ENCODE results near the gene FAHD1.

FAHD1 gene

DNA sequence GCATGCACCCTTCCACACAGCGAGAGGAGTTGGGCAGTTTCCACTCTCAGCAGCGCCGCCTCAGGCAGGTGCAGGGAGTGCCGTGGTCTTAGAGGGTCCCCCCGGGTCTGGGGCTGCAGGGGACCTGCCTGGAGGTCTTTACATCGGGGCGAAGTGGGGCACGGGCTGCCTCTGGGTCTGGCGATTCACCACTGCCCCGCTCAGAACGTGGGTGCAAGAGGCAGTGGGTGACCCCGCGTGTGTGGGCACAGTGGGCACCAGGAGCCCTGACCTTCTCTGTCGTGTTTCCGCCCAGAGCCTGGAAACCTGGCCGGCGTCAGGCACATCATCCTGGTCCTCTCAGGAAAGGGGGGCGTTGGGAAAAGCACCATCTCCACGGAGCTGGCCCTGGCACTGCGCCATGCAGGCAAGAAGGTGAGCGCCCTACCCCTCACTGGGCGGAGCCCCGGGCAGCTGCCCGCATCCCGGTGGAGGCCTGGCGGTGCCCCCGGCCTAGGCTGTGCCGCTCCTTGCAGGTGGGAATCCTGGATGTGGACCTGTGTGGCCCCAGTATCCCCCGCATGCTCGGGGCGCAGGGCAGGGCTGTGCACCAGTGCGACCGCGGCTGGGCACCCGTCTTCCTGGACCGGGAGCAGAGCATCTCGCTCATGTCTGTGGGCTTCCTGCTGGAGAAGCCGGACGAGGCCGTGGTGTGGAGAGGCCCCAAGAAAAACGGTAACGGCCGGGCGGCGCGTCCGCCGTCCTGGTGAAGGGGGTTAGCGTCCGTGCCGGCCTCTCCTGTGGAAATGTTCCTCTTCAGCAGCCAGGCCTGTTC, 40.6 kb upstream of the FAHD1 start:
- H3K4me1 Mint-ChIP-seq: peaks cover 20% of the 10 kb centered on the region
- ATAC-seq: no peak
- no peak overlapping the region for H3K27ac Mint-ChIP-seq
- H3K9me3 Mint-ChIP-seq: no peaks in the 10 kb centered on the region
- peaks cover 39% of the 10 kb centered on the region for H3K36me3 Mint-ChIP-seq
- no peak overlapping the region for H3K4me3 Mint-ChIP-seq
- no peak for DNase-seq (ENCODE audit: low spot score in 2 of 2)

- no peak overlapping the region for H3K4me3 Mint-ChIP-seq
- ATAC-seq: no peak
- no peak overlapping the region for H3K27ac Mint-ChIP-seq
- no peak for DNase-seq (ENCODE audit: low spot score in 2 of 2)
- H3K36me3 Mint-ChIP-seq: peaks cover 33% of the 10 kb centered on the region
- no peaks in the 10 kb centered on the region for H3K9me3 Mint-ChIP-seq
- H3K4me1 Mint-ChIP-seq: peaks cover 15% of the 10 kb centered on the region
These were observed 40.0 kb upstream of the FAHD1 start for GRCh38 chr16:1787056-1787321.

DNA sequence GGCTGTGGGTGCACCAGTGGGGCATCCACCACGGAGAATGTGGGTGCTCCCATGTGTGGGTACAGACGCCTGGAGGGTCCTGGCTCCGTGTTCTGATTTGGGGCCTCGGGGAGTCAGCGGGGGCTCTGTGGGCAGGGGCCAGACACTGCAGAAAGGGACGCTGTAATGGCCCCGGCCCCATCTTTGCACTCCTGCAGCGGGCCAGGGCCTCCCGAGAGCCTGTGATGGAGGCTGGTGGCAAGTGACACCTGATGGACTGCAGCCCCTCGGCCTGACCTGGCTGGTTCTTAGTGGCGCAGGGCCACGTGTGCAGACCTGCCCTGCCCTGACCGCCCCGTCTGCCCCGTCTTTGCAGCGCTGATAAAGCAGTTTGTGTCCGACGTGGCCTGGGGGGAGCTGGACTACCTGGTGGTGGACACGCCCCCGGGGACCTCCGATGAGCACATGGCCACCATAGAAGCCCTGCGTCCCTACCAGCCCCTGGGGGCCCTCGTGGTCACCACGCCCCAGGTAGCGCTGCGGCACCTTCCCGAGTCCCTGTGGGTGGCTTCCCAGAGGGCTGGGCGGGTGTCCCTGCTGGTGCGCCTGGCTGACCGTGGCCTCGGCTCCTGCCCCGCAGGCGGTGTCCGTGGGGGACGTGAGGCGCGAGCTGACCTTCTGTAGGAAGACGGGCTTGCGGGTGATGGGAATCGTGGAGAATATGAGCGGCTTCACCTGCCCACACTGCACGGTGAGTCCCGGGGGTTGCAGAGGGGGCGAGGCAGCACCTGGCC, 39.5 kb upstream of the FAHD1 start:
- DNase-seq (ENCODE audit: low spot score in 2 of 2) (no peak), ATAC-seq (no peak)
- Mint-ChIP-seq H3K4me3 (no peak overlapping the region), H3K27ac (no peak overlapping the region), H3K4me1 (peaks cover 15% of the 10 kb centered on the region), H3K9me3 (no peaks in the 10 kb centered on the region), H3K36me3 (peaks cover 28% of the 10 kb centered on the region)

DNA sequence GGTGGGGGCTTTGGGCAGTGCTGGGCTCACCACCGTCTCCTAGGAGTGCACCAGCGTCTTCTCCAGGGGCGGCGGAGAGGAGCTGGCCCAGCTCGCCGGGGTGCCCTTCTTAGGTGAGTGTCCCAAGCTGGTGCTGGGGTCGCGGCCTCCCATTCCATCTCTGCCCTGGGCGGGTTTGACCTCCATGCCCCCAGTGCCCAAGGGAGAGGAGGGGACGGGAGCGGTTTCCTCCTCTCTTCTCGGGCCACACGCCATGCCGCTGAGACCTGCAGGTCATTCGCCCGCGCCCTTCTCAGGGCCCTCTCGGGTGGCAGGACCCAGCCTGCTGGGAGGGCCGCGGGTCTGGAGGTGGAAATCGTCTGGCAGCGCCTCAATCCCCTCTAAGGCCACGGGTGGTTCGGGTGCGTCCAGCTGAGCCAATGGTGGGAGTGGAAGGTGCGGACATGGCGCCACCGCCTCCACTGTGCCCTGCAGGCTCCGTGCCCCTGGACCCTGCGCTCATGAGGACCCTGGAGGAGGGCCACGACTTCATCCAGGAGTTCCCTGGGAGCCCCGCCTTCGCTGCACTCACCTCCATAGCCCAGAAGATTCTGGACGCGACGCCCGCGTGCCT, 38.8 kb upstream of the FAHD1 start:
- Mint-ChIP-seq H3K9me3 (no peaks in the 10 kb centered on the region), H3K4me3 (no peak overlapping the region), H3K36me3 (peaks cover 24% of the 10 kb centered on the region), H3K4me1 (peaks cover 15% of the 10 kb centered on the region), H3K27ac (no peak overlapping the region)
- DNase-seq (ENCODE audit: low spot score in 2 of 2) (no peak), ATAC-seq (no peak)

GRCh38 chr16:1788708-1789100, 38.3 kb upstream of the FAHD1 start:
- Mint-ChIP-seq H3K27ac (peak overlapping the region; percentile 64), H3K36me3 (peaks cover 24% of the 10 kb centered on the region)
- ATAC-seq: no peak

GRCh38 chr16:1789643-1790045, 37.4 kb upstream of the FAHD1 start:
- peaks cover 15% of the 10 kb centered on the region for H3K4me1 Mint-ChIP-seq
- ATAC-seq (no peak), DNase-seq (ENCODE audit: low spot score in 2 of 2) (peak in 1 of 2 donors; percentile 48)
- no peak overlapping the region for H3K4me3 Mint-ChIP-seq
- no peak overlapping the region for H3K27ac Mint-ChIP-seq
- peaks cover 24% of the 10 kb centered on the region for H3K36me3 Mint-ChIP-seq
- H3K9me3 Mint-ChIP-seq: no peaks in the 10 kb centered on the region

More at GRCh38 chr16:1788708-1789100, 38.3 kb upstream of the FAHD1 start:
- Mint-ChIP-seq H3K9me3 (no peaks in the 10 kb centered on the region), H3K4me1 (peaks cover 15% of the 10 kb centered on the region), H3K4me3 (no peak overlapping the region)
- no peak for DNase-seq (ENCODE audit: low spot score in 2 of 2)

DNA sequence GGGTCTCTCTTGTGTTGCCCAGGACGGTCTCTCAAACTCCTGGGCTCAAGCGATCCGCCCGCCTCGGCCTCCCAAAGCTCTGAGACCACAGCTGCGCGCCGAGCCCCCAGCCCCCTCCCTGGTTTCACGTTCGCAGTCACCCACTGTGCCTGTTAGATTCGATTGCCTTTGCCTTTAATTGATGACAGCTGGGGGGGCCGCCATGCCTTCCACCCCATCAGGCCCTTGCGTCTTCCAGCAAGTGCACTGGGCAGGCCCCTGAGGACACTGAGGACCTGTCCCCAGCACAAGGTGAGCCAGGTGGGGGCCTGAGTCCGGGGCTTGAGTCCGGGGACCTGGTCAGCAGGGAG, 36.8 kb upstream of the FAHD1 start:
- Mint-ChIP-seq H3K36me3 (peaks cover 19% of the 10 kb centered on the region), H3K9me3 (no peaks in the 10 kb centered on the region), H3K27ac (no peak overlapping the region), H3K4me1 (peaks cover 11% of the 10 kb centered on the region), H3K4me3 (no peak overlapping the region)
- ATAC-seq: no peak
- DNase-seq (ENCODE audit: low spot score in 2 of 2): no peak

DNA sequence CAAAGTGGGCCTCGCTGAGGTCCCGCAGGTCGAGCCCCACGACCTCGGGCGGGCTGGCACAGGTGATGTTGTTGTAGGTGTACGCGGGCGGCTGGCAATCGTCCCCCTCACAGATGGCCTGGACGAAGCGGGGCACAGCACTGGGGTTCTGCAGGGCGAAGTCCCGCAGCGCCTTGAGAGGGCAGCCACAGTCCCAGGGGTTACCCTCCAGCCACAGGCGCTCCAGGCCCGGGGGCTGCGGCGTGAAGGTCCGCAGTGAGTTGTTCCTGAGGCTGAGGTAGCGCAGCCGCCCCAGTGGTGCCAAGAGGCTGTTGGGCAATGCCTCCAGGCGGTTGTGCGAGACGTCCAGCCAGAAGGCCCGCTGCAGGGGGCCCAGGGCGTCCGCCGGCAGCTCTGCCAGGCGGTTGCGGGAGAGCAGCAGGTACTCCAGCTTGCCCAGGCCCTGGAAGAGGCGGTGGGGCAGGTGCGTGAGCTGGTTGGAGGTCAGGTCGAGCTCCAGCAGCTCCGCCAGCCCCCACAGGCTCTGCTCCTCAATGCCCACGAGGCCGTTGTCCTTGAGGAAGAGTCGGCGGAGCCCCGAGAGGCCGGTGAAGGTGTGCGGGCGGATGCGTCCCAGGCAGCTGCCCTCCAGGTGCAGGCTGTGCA, 36.3 kb upstream of the FAHD1 start:
- Mint-ChIP-seq H3K27ac (no peak overlapping the region), H3K36me3 (peaks cover 14% of the 10 kb centered on the region), H3K9me3 (no peaks in the 10 kb centered on the region), H3K4me3 (no peak overlapping the region), H3K4me1 (peaks cover 6% of the 10 kb centered on the region)
- DNase-seq (ENCODE audit: low spot score in 2 of 2): no peak
- no peak for ATAC-seq

- Mint-ChIP-seq H3K27ac (no peak overlapping the region), H3K4me3 (no peak overlapping the region), H3K4me1 (peaks cover 6% of the 10 kb centered on the region), H3K9me3 (no peaks in the 10 kb centered on the region), H3K36me3 (peaks cover 13% of the 10 kb centered on the region)
- DNase-seq (ENCODE audit: low spot score in 2 of 2) (peak in 1 of 2 donors; percentile 47), ATAC-seq (no peak)
These were observed 35.6 kb upstream of the FAHD1 start for GRCh38 chr16:1791256-1791942.

DNA sequence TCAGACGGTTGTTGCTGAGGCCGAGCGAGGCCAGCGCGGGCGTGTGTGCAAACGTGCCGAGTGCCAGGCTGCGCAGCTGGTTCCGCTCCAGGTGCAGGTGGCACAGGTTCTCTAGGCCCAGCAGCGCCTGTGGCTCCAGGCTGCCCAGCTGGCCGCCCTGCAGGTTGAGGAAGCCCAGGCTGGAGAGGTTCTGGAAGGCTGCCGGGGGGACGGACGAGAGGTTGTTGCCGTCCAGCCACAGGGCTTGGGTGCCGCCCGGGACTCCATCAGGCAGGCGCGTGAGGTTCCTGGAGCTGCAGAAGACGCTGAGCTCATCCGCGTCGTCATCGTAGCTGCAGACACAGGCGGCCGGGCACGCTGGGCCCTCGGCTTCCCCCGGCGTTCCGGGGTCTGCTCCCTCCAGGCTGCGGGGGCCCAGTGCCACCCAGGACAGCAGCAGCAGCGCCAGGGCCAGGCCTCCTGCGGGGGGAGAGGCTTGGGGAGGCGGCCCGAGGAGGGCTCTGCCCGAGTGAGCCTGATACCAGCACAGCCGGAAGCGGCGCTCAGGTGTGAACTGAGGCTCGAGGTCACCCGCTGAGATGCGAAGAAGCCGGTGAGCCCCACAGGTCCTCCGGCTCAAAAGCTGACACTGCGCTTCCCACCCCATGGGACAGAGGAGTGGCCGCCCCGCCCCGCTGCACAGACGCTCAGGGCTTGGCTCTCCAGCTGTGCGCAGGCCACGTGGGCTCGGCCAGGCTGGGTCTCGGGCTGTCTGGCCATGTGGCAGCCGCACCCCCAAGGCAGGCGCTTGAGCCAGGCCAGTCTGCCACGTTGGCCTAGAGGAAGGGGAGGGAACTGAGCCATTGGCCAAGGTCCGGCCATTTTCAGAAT, 34.8 kb upstream of the FAHD1 start:
- Mint-ChIP-seq H3K4me1 (peaks cover 6% of the 10 kb centered on the region), H3K36me3 (peaks cover 13% of the 10 kb centered on the region), H3K4me3 (no peak overlapping the region), H3K27ac (no peak overlapping the region), H3K9me3 (peaks cover 1% of the 10 kb centered on the region)
- DNase-seq (ENCODE audit: low spot score in 2 of 2) (no peak), ATAC-seq (no peak)

GRCh38 chr16:1792836-1793577, 34.0 kb upstream of the FAHD1 start:
- ATAC-seq (no peak), DNase-seq (ENCODE audit: low spot score in 2 of 2) (peak in 1 of 2 donors; percentile 47)
- Mint-ChIP-seq H3K36me3 (peaks cover 13% of the 10 kb centered on the region), H3K4me1 (peaks cover 6% of the 10 kb centered on the region), H3K27ac (no peak overlapping the region), H3K4me3 (no peak overlapping the region), H3K9me3 (peaks cover 3% of the 10 kb centered on the region)

- ATAC-seq (peak; percentile 11), DNase-seq (ENCODE audit: low spot score in 2 of 2) (no peak)
- H3K36me3 Mint-ChIP-seq: peaks cover 12% of the 10 kb centered on the region
- H3K9me3 Mint-ChIP-seq: peaks cover 3% of the 10 kb centered on the region
- H3K4me1 Mint-ChIP-seq: peaks cover 5% of the 10 kb centered on the region
- H3K4me3 Mint-ChIP-seq: no peak within 1 kb of the TSS
- H3K27ac Mint-ChIP-seq: no peak within 1 kb of the TSS
These were observed 33.3 kb upstream of the FAHD1 start, which contains the start of gene IGFALS for GRCh38 chr16:1793578-1794220. TSS of gene IGFALS (minus strand) at chr16:1793705. CDS start at chr16:1793652, 53 bp downstream.

GRCh38 chr16:1794221-1794871, 32.7 kb upstream of the FAHD1 start:
- Mint-ChIP-seq H3K27ac (no peak overlapping the region), H3K4me1 (no peaks in the 10 kb centered on the region), H3K4me3 (no peak overlapping the region), H3K9me3 (peaks cover 6% of the 10 kb centered on the region), H3K36me3 (peaks cover 6% of the 10 kb centered on the region)
- peak in 1 of 2 donors; percentile 48 for DNase-seq (ENCODE audit: low spot score in 2 of 2)
- no peak for ATAC-seq
